H1 (cell line): ENCODE data around the gene TLR2. TPM values are rescaled to one million over a fixed set of nuclear protein-coding genes. Genes with fewer than 3 reads are reported as not detected.

Experiments used
- ASH2L ChIP-seq: fragments of 200-600, 300-600 bp; sonication (generic); IDR thresholded peaks from one replicate; pipeline ENCODE4 v1.7.1; 2017; ENCODE audit warnings: low read length
- CHD7 ChIP-seq: fragments of 300-600 bp; sonication (generic); IDR thresholded peaks from 2 replicates; pipeline ENCODE4 v1.7.1; 2012; ENCODE audit warnings: low read length, moderate library complexity, mild to moderate bottlenecking, inconsistent platforms; ENCODE audit not compliant: insufficient replicate concordance
- E2F6 ChIP-seq: IDR thresholded peaks from 2 replicates; pipeline ENCODE4 v1.6.1; 2012; ENCODE audit warnings: inconsistent platforms
- MAX ChIP-seq: IDR thresholded peaks from 2 replicates; pipeline ENCODE4 v1.6.1; 2012; ENCODE audit warnings: inconsistent platforms
- TEAD4 ChIP-seq: IDR thresholded peaks from 2 replicates; pipeline ENCODE4 v1.6.1; 2012; ENCODE audit warnings: low read depth, low read length, inconsistent platforms, mixed read lengths
- polyA plus RNA-seq, 7 experiments: library from polyadenylated mRNA; depleted of rRNA in 3 of 7; stranded (reverse) in 5 of 7; unstranded in 2 of 7; fragments of >200 nt in 5 of 7; fragments of 200-250 nt in 2 of 7; gene quantifications; 1 replicate in 5 of 7; 2 replicates in 1 of 7; 4 replicates in 1 of 7; pipeline versions ENCODE4 v1.2.1 to v1.2.3, GENCODE V29; 2011 to 2013; ENCODE audit warnings: missing spikeins in 2 of 7, mixed read lengths in 2 of 7
- total RNA-seq: library from RNA; stranded (reverse); fragmentation: NEBNext Ultra II Directional; extraction: Animal tissue kit (Norgen Biotek cat#: 25700); gene quantifications from 2 replicates; pipeline ENCODE4 v1.2.1, GENCODE V29; 2021

The TLR2 gene
- total and polyA plus RNA-seq, 2 of the 8 experiments (the other 6 are each of a cell fraction or from before 2014, with no cell fraction given): 1.3 TPM

GRCh38 chr4:153713866-153714646 lies 30.0 kb downstream of the TLR2 start (continued):
- TF ChIP-seq CHD7: no peak
- no peak for TF ChIP-seq ASH2L
- no peak for TF ChIP-seq MAX
- no peak for TF ChIP-seq E2F6
- no peak for TF ChIP-seq TEAD4
